22Rv1 (cell line): ENCODE data around the gene GHRHR.

Experiments
- ZFX ChIP-seq: fragments of 450-650 bp; IDR thresholded peaks from 2 replicates; pipeline ENCODE4 v1.6.1; 2017; ENCODE audit warnings: antibody characterized with exemption, borderline replicate concordance
- TF ChIP-seq, protein P1 (sequence below): fragments of 450-650 bp; IDR thresholded peaks from 2 replicates; pipeline ENCODE4 v1.5.1; 2017; ENCODE audit warnings: mild to moderate bottlenecking

- TF ChIP-seq, protein P1, sequence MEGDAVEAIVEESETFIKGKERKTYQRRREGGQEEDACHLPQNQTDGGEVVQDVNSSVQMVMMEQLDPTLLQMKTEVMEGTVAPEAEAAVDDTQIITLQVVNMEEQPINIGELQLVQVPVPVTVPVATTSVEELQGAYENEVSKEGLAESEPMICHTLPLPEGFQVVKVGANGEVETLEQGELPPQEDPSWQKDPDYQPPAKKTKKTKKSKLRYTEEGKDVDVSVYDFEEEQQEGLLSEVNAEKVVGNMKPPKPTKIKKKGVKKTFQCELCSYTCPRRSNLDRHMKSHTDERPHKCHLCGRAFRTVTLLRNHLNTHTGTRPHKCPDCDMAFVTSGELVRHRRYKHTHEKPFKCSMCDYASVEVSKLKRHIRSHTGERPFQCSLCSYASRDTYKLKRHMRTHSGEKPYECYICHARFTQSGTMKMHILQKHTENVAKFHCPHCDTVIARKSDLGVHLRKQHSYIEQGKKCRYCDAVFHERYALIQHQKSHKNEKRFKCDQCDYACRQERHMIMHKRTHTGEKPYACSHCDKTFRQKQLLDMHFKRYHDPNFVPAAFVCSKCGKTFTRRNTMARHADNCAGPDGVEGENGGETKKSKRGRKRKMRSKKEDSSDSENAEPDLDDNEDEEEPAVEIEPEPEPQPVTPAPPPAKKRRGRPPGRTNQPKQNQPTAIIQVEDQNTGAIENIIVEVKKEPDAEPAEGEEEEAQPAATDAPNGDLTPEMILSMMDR: no peak
- TF ChIP-seq ZFX: no peak
Observed at GRCh38 chr7:30973791-30974604, 10.2 kb downstream of the GHRHR start.
